PC-9 (cell line): ENCODE measurements around the gene COL25A1. TPM values are rescaled to one million over a fixed set of nuclear protein-coding genes. Genes with fewer than 3 reads are reported as not detected.

ENCODE experiments used
- BruUV-seq: library from RNA; stranded (reverse); fragments of 400-500 nt; replicated peaks from 2 replicates; lab custom pipeline; 2021; lab: Mats Ljungman, UMichigan
- CTCF ChIA-PET: fragments of 300-600 bp; sonication (Branson Sonifier 250); formaldehyde crosslinking; loops from one replicate; lab custom pipeline; 2022; ENCODE audit warnings: antibody characterized with exemption; lab: Charles Lee
- POLR2A ChIA-PET: fragments of 300-600 bp; sonication (Branson Sonifier 250); formaldehyde crosslinking; loops from one replicate; lab custom pipeline; 2022; ENCODE audit warnings: antibody characterized with exemption; ENCODE audit not compliant: unreplicated experiment; lab: Charles Lee
- DNase-seq, 2 experiments: peaks; one replicate each; pipeline versions ENCODE4 v3.0.0 to v3.0.0-alpha.2; 2015 to 2022; ENCODE audit warnings: mixed read lengths in 1 of 2
- H2AFZ ChIP-seq: fragments of 200-600 bp; sonication (generic); 2 replicates; pipeline ENCODE4 v1.8.1; 2017; ENCODE audit warnings: antibody characterized with exemption
- H3F3A ChIP-seq: fragments of 200-600 bp; sonication (generic); 2 replicates; pipeline ENCODE4 v1.8.1; 2017; ENCODE audit warnings: antibody characterized with exemption, mild to moderate bottlenecking, low read depth; ENCODE audit not compliant: insufficient read depth
- H3K27ac ChIP-seq: fragments of 200-600 bp; sonication (generic); 2 replicates; pipeline ENCODE4 v1.6.1; 2016; ENCODE audit warnings: mixed run types
- H3K27me3 ChIP-seq: fragments of 200-600 bp; sonication (generic); 2 replicates; pipeline ENCODE4 v1.6.1; 2016; ENCODE audit warnings: low read depth, mixed run types; ENCODE audit not compliant: insufficient read depth
- H3K36me3 ChIP-seq: fragments of 200-600 bp; sonication (generic); 2 replicates; pipeline ENCODE4 v1.6.1; 2016; ENCODE audit warnings: low read depth, mixed run types
- H3K4me1 ChIP-seq: fragments of 200-600 bp; sonication (generic); replicated peaks from 2 replicates; pipeline ENCODE4 v1.6.1; 2016; ENCODE audit warnings: mixed run types; ENCODE audit not compliant: insufficient read depth
- H3K4me2 ChIP-seq: fragments of 200-600 bp; sonication (generic); 2 replicates; pipeline ENCODE4 v1.6.1; 2017; ENCODE audit warnings: mixed run types
- H3K4me3 ChIP-seq: fragments of 200-600 bp; sonication (generic); 2 replicates; pipeline ENCODE4 v1.6.1; 2016; ENCODE audit warnings: mixed run types
- H3K79me2 ChIP-seq: fragments of 200-600 bp; sonication (generic); 2 replicates; pipeline ENCODE4 v1.6.1; 2017; ENCODE audit warnings: low read depth, mixed run types
- H3K9me2 ChIP-seq: fragments of 200-600 bp; sonication (generic); 2 replicates; pipeline ENCODE4 v1.8.1; 2017; ENCODE audit warnings: mild to moderate bottlenecking; ENCODE audit not compliant: insufficient read depth
- H3K9me3 ChIP-seq: fragments of 200-600 bp; sonication (generic); 2 replicates; pipeline ENCODE4 v1.8.1; 2016; ENCODE audit warnings: low read depth; ENCODE audit not compliant: insufficient read depth
- H4K20me1 ChIP-seq: fragments of 200-600 bp; sonication (generic); 2 replicates; pipeline ENCODE4 v1.8.1; 2017; ENCODE audit not compliant: insufficient read depth
- EZH2 ChIP-seq: fragments of 200-600 bp; sonication (generic); IDR thresholded peaks from 2 replicates; pipeline ENCODE4 v1.8.0; 2017; ENCODE audit warnings: antibody characterized with exemption, low read depth
- intact Hi-C: fragments of 100-400 bp; cut with micrococcal nuclease; formaldehyde crosslinking; loops from one replicate; pipeline ENCODE4 v1.10.0; 2022; ENCODE audit not compliant: unreplicated experiment
- total RNA-seq: library from RNA; stranded (reverse); gene quantifications from 2 replicates; pipeline ENCODE4 v1.2.3, GENCODE V29; 2021
- TF ChIP-seq, protein P1 (sequence below): fragments of 200-600 bp; sonication (generic); conservative IDR thresholded peaks from 2 replicates; pipeline ENCODE4 v1.6.1; 2017; ENCODE audit warnings: mixed run types, antibody characterized with exemption, mild to moderate bottlenecking, moderate library complexity

COL25A1 gene
- total RNA-seq, 1 experiment from 2014 or later: not detected

DNA sequence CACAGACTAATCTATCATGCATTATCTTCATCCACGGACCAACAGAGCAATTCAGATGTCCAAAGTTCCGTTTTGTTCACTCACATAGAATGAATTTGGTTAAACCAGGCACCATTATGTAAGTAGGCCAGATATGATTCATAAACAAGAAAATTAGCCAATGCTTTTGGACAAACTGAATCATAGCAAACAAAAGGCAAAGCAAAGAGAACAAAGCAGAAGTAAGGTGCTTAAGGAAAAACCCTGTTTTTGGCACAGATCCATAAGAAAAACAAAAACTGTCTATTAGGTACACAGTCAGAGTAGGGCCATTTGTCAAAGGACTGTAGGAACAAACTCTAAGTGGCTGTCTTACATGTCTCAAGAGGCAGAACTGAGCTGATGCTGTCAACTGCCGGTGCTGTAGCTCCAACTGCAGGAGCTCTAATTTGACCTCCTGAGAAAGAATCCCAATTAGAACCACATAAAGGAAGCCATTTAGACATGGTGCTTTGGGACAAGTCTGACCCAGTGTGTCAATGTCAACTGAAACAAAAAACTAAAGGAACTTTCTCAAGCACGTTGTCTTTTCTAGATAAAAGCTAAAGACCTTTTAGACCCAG lies 146.7 kb downstream of the COL25A1 start:
- no peaks in the 10 kb centered on the region for H3K9me3 ChIP-seq
- H3K4me3 ChIP-seq: no peak overlapping the region
- H4K20me1 ChIP-seq: no peaks in the 10 kb centered on the region
- ChIA-PET POLR2A (no interaction called here), CTCF (no interaction called here)
- H3K36me3 ChIP-seq: no peaks in the 10 kb centered on the region
- H3F3A ChIP-seq: no peaks in the 10 kb centered on the region
- no TSS peak for BruUV-seq
- DNase-seq: no peak
- no peaks in the 10 kb centered on the region for H3K79me2 ChIP-seq
- no peaks in the 10 kb centered on the region for H3K4me1 ChIP-seq
- H3K27ac ChIP-seq: no peak overlapping the region
- no peaks in the 10 kb centered on the region for H3K9me2 ChIP-seq
- H3K27me3 ChIP-seq: no peaks in the 10 kb centered on the region
- no peak overlapping the region for H3K4me2 ChIP-seq
- intact Hi-C loops: no loop called here
- TF ChIP-seq, protein P1, sequence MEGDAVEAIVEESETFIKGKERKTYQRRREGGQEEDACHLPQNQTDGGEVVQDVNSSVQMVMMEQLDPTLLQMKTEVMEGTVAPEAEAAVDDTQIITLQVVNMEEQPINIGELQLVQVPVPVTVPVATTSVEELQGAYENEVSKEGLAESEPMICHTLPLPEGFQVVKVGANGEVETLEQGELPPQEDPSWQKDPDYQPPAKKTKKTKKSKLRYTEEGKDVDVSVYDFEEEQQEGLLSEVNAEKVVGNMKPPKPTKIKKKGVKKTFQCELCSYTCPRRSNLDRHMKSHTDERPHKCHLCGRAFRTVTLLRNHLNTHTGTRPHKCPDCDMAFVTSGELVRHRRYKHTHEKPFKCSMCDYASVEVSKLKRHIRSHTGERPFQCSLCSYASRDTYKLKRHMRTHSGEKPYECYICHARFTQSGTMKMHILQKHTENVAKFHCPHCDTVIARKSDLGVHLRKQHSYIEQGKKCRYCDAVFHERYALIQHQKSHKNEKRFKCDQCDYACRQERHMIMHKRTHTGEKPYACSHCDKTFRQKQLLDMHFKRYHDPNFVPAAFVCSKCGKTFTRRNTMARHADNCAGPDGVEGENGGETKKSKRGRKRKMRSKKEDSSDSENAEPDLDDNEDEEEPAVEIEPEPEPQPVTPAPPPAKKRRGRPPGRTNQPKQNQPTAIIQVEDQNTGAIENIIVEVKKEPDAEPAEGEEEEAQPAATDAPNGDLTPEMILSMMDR: no peak
- TF ChIP-seq EZH2: no peak
- no peak overlapping the region for H2AFZ ChIP-seq

DNA sequence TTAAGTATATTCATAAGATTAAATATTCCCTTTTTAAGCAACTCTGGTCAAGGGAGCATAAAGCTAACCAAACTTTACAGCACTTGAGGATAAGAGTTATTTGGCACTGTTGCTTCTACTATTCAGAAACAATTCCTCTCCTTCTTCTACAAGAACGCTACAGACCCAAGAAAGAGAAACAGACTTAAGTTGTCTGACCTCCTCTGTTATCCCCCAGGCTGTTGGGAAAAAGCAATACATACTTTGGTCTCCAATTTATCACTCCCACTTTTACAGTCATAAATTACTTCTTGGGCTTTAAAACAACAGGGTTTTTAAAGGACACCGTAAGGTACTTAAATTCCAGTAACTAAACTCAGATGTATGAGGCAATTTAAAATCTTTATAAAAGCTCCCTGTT lies 147.4 kb downstream of the COL25A1 start:
- no peaks in the 10 kb centered on the region for H4K20me1 ChIP-seq
- no peaks in the 10 kb centered on the region for H3K36me3 ChIP-seq
- H3K4me1 ChIP-seq: no peaks in the 10 kb centered on the region
- ChIA-PET CTCF (no interaction called here), POLR2A (no interaction called here)
- H3F3A ChIP-seq: no peaks in the 10 kb centered on the region
- H3K27me3 ChIP-seq: no peaks in the 10 kb centered on the region
- no peak for DNase-seq
- BruUV-seq: no TSS peak
- H3K4me2 ChIP-seq: no peak overlapping the region
- H3K9me2 ChIP-seq: no peaks in the 10 kb centered on the region
- no peak overlapping the region for H2AFZ ChIP-seq
- no peak overlapping the region for H3K27ac ChIP-seq
- TF ChIP-seq EZH2: no peak
- intact Hi-C loops: no loop called here
- H3K79me2 ChIP-seq: no peaks in the 10 kb centered on the region
- H3K9me3 ChIP-seq: no peaks in the 10 kb centered on the region
- no peak overlapping the region for H3K4me3 ChIP-seq

- Histone ChIP-seq H3K27ac (no peak overlapping the region), H3K4me3 (no peak overlapping the region), H3K9me3 (no peaks in the 10 kb centered on the region), H3K4me1 (no peaks in the 10 kb centered on the region), H3K79me2 (no peaks in the 10 kb centered on the region), H3K36me3 (no peaks in the 10 kb centered on the region), H3K9me2 (no peaks in the 10 kb centered on the region), H2AFZ (no peak overlapping the region), H4K20me1 (no peaks in the 10 kb centered on the region), H3K4me2 (no peak overlapping the region), H3K27me3 (no peaks in the 10 kb centered on the region), H3F3A (no peaks in the 10 kb centered on the region)
- ChIA-PET CTCF (no interaction called here), POLR2A (no interaction called here)
- BruUV-seq: no TSS peak
- DNase-seq: no peak
- TF ChIP-seq EZH2: no peak
- TF ChIP-seq, protein P1: no peak
- intact Hi-C loops: no loop called here
These were observed 148.0 kb downstream of the COL25A1 start for GRCh38 chr4:109154424-109154823.

GRCh38 chr4:109149836-109150235 lies 152.6 kb downstream of the COL25A1 start:
- Histone ChIP-seq H3K27ac (no peak overlapping the region), H3K36me3 (no peaks in the 10 kb centered on the region), H3K4me2 (no peak overlapping the region), H3K9me3 (no peaks in the 10 kb centered on the region), H3K9me2 (no peaks in the 10 kb centered on the region), H3K27me3 (no peaks in the 10 kb centered on the region), H3K4me1 (no peaks in the 10 kb centered on the region), H2AFZ (no peak overlapping the region), H3K4me3 (no peak overlapping the region), H3F3A (no peaks in the 10 kb centered on the region), H3K79me2 (no peaks in the 10 kb centered on the region), H4K20me1 (no peaks in the 10 kb centered on the region)
- no peak for DNase-seq
- no TSS peak for BruUV-seq
- intact Hi-C loops: no loop called here
- TF ChIP-seq, protein P1: no peak
- TF ChIP-seq EZH2: no peak
- ChIA-PET POLR2A (no interaction called here), CTCF (no interaction called here)
